ENCODE data around the gene XYLB. TPM values are rescaled to one million over a fixed set of nuclear protein-coding genes. Genes with fewer than 3 reads are reported as not detected.
A peak's percentile ranks its signal among the peaks of the same experiment; 100 is the strongest.
"Not testable (repeated sequence)": the region's sequence is repeated elsewhere in the genome, so short reads cannot be mapped to it uniquely, and the experiment has no call there.

XYLB gene
- total and polyA plus RNA-seq, 9 donors: 1.9 to 4.7 (median 3.3) TPM

DNA sequence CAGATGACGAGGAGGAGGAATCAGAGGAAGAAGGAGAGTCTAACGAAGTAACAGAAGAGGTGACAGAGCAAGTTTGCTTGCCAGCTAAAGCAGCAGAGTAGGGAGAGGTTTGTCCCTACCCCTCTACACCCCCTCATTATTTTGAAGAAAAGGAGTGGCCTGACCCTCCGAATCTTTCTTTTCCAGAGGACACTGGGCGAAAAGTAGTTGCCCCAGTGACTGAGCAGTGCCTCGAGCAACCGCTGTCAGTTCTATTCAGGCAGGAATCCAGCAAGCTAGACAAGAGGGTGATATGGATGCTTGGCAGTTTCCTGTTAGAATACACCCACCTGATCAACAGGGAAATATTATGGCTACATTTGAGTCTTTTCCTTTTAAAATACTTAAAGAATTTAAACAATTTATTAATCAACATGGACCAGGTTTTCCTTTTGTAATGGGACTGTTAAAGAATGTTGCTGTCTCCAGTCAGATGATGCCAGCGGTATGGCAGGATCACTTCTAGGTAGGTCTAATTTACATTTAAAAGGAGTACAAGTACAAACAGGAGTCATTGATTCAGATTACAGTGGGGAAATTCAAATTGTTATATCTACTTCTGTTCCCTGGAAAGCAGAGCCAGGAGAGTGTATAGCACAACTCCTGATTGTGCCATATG, 75.2 kb downstream of the XYLB start:
- DNase-seq: no peak
- no peaks in the 10 kb centered on the region for H3K9me3 ChIP-seq (replicated peaks; ENCODE audit: control insufficient read depth, low read depth, low read length)
- H3K27me3 ChIP-seq (ENCODE audit: control insufficient read depth, insufficient read depth, low read length): no peaks in the 10 kb centered on the region
- H3K4me3 ChIP-seq (ENCODE audit: low read length): no peak overlapping the region
- no peak overlapping the region for H3K27ac ChIP-seq (ENCODE audit: low read length)
- no peaks in the 10 kb centered on the region for H3K36me3 ChIP-seq (ENCODE audit: control insufficient read depth, insufficient read depth, low read length)
- no CpG with 5 or more reads among the region's 7 CpGs for WGBS (ENCODE audit: insufficient coverage)
- H3K4me1 ChIP-seq (ENCODE audit: control insufficient read depth, insufficient read depth, low read length): no peaks in the 10 kb centered on the region

- not testable (repeated sequence) for H3K4me3 ChIP-seq (ENCODE audit: low read length); H3K36me3 ChIP-seq (ENCODE audit: control insufficient read depth, insufficient read depth, low read length); DNase-seq; H3K27ac ChIP-seq (ENCODE audit: low read length); H3K4me1 ChIP-seq (ENCODE audit: control insufficient read depth, insufficient read depth, low read length); H3K27me3 ChIP-seq (ENCODE audit: control insufficient read depth, insufficient read depth, low read length); H3K9me3 ChIP-seq (replicated peaks; ENCODE audit: control insufficient read depth, low read depth, low read length)
- WGBS (ENCODE audit: insufficient coverage): 83% methylated on average over 5 of the region's 6 CpGs
Measured at GRCh38 chr3:38426798-38427426, 80.3 kb downstream of the XYLB start.

- H3K27ac ChIP-seq (ENCODE audit: low read length); DNase-seq; H3K4me1 ChIP-seq (ENCODE audit: control insufficient read depth, insufficient read depth, low read length); H3K27me3 ChIP-seq (ENCODE audit: control insufficient read depth, insufficient read depth, low read length); H3K4me3 ChIP-seq (ENCODE audit: low read length); H3K36me3 ChIP-seq (ENCODE audit: control insufficient read depth, insufficient read depth, low read length): not testable (repeated sequence)
- WGBS (ENCODE audit: insufficient coverage): 98% methylated on average over 5 of the region's 5 CpGs
- peaks cover 30% of the 10 kb centered on the region for H3K9me3 ChIP-seq (replicated peaks; ENCODE audit: control insufficient read depth, low read depth, low read length)
Measured at GRCh38 chr3:38432871-38433658, 86.5 kb downstream of the XYLB start.

DNA sequence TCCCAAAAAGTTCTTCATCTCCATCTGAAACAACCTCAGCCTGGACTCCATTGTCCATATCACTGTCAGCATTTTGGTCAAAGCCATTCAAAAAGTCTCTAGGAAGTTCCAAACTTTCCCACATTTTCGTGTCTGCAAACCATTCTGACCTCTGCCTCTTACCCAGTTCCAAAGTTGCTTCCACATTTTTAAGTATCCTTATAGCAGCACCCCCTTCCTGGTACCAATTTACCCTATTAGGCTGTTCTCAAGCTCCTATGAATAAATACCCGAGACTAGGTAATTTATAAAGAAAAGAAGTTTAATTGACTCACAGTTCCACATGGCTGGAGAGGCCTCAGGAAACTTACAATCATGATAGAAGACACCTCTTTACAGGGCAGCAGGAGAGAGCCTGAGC, 87.1 kb downstream of the XYLB start:
- peaks cover 32% of the 10 kb centered on the region for H3K9me3 ChIP-seq (replicated peaks; ENCODE audit: control insufficient read depth, low read depth, low read length)
- not testable (repeated sequence) for DNase-seq; H3K27me3 ChIP-seq (ENCODE audit: control insufficient read depth, insufficient read depth, low read length); H3K4me3 ChIP-seq (ENCODE audit: low read length); H3K4me1 ChIP-seq (ENCODE audit: control insufficient read depth, insufficient read depth, low read length); H3K27ac ChIP-seq (ENCODE audit: low read length); H3K36me3 ChIP-seq (ENCODE audit: control insufficient read depth, insufficient read depth, low read length)
- WGBS (ENCODE audit: insufficient coverage): no CpG with 5 or more reads among the region's 2 CpGs

DNA sequence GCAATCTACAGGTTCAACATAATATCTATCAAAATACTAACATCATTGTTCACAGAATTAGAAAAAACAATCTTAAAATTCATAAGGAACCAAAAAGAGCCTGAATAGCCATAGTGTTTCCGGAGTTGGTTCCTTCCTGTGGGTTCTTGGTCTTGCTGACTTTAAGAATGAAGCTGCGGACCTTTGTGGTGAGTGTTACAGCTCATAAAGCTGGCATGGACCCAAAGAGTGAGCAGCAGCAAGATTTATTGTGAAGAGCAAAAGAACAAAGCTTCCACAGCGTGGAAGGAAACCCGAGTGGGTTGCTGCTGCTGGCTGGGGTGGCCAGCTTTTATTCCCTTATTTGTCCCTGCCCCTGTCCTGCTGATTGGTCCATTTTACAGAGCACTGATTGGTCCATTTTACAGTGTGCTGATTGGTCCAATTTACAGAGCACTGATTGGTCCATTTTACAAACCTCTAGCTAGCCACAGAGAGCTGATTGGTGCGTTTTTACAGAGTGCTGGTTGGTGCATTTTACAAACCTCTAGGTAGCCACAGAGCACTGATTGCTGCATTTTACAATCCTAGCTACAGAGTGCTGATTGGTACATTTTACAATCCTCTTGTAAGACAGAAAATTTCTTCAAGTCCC, 92.0 kb downstream of the XYLB start:
- peaks cover 18% of the 10 kb centered on the region for H3K9me3 ChIP-seq (replicated peaks; ENCODE audit: control insufficient read depth, low read depth, low read length)
- WGBS (ENCODE audit: insufficient coverage): 80% methylated on average over 5 of the region's 5 CpGs
- H3K36me3 ChIP-seq (ENCODE audit: control insufficient read depth, insufficient read depth, low read length); H3K27me3 ChIP-seq (ENCODE audit: control insufficient read depth, insufficient read depth, low read length); H3K4me3 ChIP-seq (ENCODE audit: low read length); H3K27ac ChIP-seq (ENCODE audit: low read length); H3K4me1 ChIP-seq (ENCODE audit: control insufficient read depth, insufficient read depth, low read length): not testable (repeated sequence)
- DNase-seq: peak; percentile 42

DNA sequence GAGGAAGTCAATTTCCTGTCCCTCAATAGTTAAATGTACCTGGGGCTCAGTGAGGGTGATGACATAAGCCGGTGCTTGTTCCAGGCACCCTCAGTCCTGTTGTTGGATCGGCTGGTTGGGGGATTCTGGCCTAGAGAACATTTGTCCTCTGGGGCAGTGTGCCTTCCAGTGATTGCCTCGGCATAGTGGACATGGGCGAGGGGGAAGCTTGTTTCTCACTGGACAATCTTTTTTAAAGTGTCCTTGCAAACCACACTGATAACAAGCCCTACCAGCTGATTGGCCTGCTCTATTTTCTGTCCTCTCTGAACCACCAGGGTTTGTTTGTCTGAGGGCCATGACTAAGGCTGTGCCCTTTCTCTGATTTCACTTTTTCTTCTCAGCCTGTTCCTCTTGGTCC, 96.6 kb downstream of the XYLB start:
- not testable (repeated sequence) for H3K4me1 ChIP-seq (ENCODE audit: control insufficient read depth, insufficient read depth, low read length); H3K36me3 ChIP-seq (ENCODE audit: control insufficient read depth, insufficient read depth, low read length); H3K9me3 ChIP-seq (replicated peaks; ENCODE audit: control insufficient read depth, low read depth, low read length); H3K4me3 ChIP-seq (ENCODE audit: low read length); H3K27me3 ChIP-seq (ENCODE audit: control insufficient read depth, insufficient read depth, low read length); H3K27ac ChIP-seq (ENCODE audit: low read length); DNase-seq
- WGBS (ENCODE audit: insufficient coverage): 0% methylated on average over 1 of the region's 4 CpGs

DNA sequence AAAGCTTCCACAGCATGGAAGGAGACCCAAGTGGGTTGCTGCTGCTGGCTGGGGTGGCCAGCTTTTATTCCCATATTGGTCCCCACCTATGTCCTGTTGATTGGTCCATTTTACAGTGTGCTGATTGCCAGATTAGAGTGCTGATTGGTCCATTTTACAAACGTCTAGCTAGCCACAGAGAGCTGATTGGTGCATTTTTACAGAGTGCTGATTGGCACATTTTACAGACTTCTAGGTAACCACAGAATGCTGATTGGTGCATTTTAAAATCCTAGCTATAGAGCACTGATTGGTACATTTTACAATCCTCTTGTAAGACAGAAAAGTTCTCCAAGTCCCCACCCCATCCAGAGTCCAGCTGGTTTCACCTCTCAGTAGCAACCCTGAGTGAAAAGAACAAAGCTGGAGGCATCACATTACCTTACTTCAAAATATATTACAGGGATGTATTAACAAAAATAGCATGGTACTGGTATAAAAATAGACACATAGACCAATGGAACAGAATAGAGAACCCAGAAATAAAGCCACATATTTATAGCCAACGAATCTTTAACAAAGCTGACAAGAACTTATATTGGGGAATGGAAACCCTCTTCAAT, 99.6 kb downstream of the XYLB start:
- Histone ChIP-seq H3K27ac (ENCODE audit: low read length) (no peak overlapping the region), H3K4me1 (ENCODE audit: control insufficient read depth, insufficient read depth, low read length) (no peaks in the 10 kb centered on the region), H3K4me3 (ENCODE audit: low read length) (no peak overlapping the region), H3K9me3 (replicated peaks; ENCODE audit: control insufficient read depth, low read depth, low read length) (no peaks in the 10 kb centered on the region), H3K27me3 (ENCODE audit: control insufficient read depth, insufficient read depth, low read length) (no peaks in the 10 kb centered on the region), H3K36me3 (ENCODE audit: control insufficient read depth, insufficient read depth, low read length) (no peaks in the 10 kb centered on the region)
- DNase-seq: no peak
- no CpG with 5 or more reads among the region's 2 CpGs for WGBS (ENCODE audit: insufficient coverage)

DNA sequence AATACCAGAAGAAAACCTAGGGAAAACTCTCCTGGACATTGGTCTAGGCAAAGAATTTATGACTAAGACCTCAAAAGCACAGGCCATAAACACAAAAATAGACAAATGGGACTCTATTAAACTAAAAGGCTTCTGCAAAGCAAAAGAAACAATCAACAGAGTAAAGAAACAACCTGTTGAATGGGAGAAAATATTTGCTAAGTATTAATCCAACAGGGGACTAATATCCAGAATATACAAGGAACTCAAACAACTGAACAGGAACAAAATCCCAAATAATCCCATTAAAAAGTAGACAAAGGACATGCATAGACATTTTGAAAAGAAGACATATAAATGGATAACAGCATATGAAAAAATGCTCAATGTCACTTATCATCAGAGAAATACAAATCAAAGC, 100.2 kb downstream of the XYLB start:
- Histone ChIP-seq H3K4me1 (ENCODE audit: control insufficient read depth, insufficient read depth, low read length) (no peaks in the 10 kb centered on the region), H3K27ac (ENCODE audit: low read length) (no peak overlapping the region), H3K36me3 (ENCODE audit: control insufficient read depth, insufficient read depth, low read length) (no peaks in the 10 kb centered on the region), H3K27me3 (ENCODE audit: control insufficient read depth, insufficient read depth, low read length) (no peaks in the 10 kb centered on the region), H3K9me3 (replicated peaks; ENCODE audit: control insufficient read depth, low read depth, low read length) (no peaks in the 10 kb centered on the region), H3K4me3 (ENCODE audit: low read length) (no peak overlapping the region)
- DNase-seq: no peak

GRCh38 chr3:38450853-38451252, 104.3 kb downstream of the XYLB start:
- 87% methylated on average over 3 of the region's 3 CpGs for WGBS (ENCODE audit: insufficient coverage)
- Histone ChIP-seq H3K4me3 (ENCODE audit: low read length) (no peak overlapping the region), H3K36me3 (ENCODE audit: control insufficient read depth, insufficient read depth, low read length) (no peaks in the 10 kb centered on the region), H3K9me3 (replicated peaks; ENCODE audit: control insufficient read depth, low read depth, low read length) (no peaks in the 10 kb centered on the region), H3K27me3 (ENCODE audit: control insufficient read depth, insufficient read depth, low read length) (no peaks in the 10 kb centered on the region), H3K27ac (ENCODE audit: low read length) (no peak overlapping the region), H3K4me1 (ENCODE audit: control insufficient read depth, insufficient read depth, low read length) (peaks cover 12% of the 10 kb centered on the region)
- no peak for DNase-seq
